ENCODE results near the gene MTHFR.

Gene MTHFR

DNA sequence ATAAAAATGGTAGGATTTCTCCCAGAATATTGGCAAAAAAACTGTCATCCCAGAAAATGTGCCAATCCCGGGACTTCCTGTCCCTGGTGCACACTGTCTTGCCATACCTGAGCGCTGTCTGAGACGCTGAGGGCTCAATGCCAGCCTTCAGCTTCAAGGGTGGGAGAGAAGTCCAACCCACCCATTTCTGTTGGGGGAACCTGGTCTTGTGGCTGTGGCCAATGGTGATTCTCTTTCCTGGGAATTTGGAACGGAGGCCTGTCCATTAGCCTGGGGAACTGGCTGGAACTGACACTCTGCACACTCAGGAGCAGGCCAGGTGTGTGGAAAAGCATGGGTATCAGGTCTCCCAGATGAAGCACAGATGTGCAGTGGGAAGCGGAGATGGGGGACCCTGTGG is 6.7 kb downstream of the MTHFR start:
- DNase-seq (ENCODE audit: low read depth in 3 of 3, low spot score in 1 of 3), result no peak

DNA sequence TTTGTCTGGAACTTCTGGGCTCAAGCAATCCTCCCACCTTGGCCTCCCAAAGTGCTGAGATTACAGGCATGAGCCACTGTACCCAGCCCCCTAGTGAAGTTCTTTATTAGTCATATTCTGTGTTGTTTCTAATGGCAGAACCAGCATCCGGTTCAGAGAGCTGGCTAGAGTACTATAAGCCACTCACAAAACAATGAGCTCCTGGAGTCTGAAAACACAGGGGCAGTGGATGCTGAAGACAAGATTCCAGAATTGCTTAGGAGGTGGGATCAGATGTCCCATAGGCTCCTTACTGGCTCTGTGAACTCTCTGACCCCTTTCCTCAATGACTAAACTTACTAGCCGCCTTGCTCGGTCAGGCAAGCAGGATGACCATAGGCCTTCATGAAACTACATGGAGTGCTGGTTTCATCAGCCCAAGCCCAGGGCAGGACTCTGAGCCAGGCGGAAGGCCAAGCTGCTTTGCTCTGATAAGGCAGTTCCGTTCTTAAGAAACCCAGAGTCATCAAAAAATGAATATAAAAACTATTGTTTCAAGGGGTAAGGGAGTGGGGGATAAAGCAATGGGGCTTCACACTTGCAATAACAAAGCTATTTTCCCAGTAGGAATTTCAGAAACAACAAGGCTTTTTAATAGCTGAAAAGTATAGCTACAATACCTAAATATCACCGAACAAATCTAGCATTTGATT is 8.1 kb downstream of the MTHFR start:
- DNase-seq (ENCODE audit: low read depth in 3 of 3, low spot score in 1 of 3), result no peak

DNA sequence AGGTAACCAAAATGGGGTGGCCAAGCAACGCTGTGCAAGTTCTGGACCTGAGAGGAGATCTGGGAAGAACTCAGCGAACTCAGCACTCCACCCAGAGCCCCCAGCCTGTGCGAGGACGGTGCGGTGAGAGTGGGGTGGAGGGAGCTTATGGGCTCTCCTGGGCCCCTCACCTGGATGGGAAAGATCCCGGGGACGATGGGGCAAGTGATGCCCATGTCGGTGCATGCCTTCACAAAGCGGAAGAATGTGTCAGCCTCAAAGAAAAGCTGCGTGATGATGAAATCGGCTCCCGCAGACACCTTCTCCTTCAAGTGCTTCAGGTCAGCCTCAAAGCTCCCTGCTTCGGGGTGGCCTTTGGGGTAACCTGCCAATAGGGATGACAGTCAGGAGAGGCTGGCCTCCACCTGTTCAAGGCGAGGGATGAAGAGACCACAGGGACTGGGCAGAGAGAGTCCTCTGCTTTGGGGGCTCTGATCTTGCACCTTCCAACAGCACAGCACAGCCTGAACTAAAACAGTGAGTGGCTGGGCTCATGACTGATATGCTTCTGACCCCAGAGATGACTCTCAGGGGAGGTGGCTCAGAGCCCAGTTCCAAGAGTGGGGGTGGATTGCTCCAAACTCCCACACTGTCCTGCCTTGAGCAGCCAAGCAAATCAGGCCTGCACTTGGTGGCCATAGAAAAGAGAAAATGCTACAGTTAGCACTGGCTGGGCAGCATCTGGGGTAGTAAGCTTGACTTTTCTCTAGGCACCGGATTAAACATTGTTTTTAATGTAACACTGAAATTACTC is 9.5 kb downstream of the MTHFR start:
- no peak for DNase-seq (ENCODE audit: low read depth in 3 of 3, low spot score in 1 of 3)

DNA sequence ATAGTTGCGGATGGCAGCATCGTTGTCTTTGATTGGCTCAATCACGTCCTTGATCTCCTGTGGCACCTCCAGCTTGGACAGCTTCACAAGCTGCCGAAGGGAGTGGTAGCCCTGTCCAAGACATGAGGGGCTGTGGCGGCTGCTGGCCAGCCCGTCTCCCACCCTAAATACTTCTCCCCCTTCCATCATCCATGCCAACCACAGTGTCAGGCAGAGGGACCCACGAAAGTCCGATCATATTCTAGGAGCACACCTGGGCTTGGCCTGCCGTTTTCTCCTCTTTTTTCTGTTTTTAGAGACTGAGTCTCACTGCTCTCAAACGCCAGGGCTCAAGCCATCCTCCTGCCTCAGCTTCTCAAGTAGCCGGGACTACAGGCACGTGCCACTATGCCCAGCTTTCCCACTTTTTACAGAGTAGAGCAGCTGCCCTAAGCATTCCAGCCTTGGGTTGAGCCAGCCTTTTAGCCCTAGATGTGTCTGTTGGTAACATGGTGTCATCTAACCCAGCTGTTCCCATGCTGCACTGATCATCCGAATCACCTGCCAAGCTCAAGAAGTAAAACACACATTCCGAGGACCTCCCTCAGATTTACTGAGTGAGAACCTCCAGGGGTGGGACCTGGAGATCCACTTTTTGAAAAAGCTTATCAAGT is 10.4 kb downstream of the MTHFR start:
- DNase-seq (ENCODE audit: low read depth in 3 of 3, low spot score in 1 of 3), result no peak

DNA sequence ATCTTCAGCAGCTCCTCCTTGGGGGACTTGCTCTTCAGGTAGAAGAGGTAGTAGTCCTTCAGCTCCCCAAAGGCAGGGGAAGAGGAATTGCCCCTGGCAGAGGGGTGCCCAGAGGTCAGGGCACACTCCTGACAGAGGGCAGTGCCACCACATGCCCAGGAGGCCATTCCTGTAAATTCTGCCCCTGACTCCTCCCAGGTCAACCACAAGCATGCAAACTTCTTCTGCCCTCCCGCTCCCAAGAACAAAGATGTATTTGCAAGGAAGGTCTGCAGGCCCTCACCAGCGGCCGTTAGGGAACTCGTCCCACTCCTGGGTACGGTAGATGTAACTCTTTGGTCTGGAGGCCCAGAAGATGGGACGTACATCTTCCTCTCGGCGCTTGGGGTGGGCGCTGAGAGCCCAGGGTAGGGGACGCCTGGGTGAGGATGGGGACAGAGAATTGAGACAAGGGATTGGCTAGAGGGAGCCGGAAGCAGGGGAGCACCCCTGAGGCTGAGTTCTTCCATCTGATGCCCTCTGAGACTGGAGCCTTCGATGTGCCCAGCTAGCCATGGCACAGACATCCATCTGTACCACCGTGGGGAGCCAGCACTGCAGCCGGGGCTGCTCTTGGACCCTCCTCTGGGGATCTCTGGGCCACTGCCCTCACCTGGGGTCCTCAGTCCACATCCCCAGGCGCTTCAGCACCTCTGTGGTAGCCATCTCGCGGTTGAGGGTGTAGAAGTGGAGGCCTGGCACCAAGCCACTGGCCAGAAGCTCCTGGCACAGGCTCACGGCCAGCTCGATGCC is 11.1 kb downstream of the MTHFR start:
- no peak for DNase-seq (ENCODE audit: low read depth in 3 of 3, low spot score in 1 of 3)

DNA sequence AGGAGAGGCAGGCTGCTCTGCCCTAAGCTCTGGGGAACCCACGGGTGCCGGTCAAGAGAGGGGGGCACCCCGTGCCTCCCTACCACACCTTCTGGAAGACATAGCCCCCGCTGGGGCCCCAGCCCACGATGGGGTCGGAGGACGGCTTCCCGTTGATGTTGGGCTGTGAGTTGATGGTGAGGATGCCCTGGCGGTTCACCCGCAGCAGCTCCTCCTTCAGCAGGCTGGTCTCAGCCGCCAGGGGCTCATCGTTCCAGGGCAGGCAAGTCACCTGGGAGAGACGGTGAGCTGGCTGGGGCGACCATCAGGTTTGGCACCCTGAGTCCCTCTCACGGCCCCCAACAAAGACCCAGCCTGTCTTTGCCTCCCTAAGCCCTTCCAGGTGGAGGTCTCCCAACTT is 11.9 kb downstream of the MTHFR start:
- no peak for DNase-seq (ENCODE audit: low read depth in 3 of 3, low spot score in 1 of 3)

DNA sequence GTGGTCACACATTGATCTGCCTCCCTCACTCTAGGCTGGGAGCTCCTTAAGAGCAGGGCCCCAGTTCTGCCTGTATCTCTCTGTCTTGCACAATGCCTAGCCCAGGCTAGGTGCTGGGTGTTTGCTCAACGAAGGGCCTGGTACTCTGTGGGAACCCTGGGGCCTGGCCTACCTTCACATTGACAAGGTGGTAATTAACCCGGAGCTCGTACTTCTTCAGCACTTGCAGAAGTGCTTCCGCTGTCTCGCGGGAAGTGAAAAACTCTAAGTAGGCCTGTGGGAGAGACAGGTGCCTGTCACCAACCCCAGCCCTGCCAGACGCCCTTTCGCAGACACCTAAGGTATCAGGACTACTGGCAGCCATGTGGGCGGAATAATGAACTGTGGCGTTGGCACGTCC is 13.7 kb downstream of the MTHFR start:
- no peak for DNase-seq (ENCODE audit: low read depth in 3 of 3, low spot score in 1 of 3)

DNA sequence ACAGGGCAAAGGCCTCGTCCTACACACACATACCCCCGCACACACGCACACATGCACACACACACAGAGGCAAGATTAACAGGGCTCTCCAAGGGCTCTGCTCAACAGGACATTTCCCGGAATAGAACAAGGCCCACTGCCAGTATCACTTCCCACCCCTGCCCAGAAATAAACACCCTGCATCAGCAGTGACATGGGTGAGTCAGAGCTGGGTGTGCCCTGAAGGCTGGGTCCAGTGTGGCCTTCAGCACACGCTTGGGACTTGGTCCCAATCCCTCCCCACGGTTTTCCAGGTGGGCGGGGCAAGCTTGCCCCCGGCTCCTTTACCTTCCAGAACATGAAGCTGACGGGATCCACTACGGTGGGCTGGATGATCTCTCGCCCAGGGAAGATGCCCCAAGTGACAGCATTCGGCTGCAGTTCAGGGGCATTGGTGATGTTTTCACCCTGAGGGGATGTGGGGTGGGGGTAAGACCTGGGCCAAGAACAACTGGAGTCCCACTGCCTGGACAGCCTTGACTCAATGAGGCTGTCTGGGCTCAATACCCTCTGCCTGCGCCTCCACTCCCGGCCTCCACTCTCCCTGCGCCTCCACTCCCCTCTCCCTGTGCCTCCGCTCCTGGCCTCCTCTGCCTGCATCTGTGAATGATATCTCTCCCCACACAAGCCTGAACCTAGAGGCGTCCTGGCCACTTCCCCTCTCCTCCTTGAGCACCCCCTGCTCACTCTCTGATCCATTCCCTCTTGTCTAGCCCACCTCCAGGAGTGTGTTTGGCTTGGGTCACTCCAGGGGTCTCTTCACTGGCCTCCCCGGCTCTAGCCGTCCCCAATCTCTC is 14.7 kb downstream of the MTHFR start:
- DNase-seq (ENCODE audit: low read depth in 3 of 3, low spot score in 1 of 3), result no peak

DNA sequence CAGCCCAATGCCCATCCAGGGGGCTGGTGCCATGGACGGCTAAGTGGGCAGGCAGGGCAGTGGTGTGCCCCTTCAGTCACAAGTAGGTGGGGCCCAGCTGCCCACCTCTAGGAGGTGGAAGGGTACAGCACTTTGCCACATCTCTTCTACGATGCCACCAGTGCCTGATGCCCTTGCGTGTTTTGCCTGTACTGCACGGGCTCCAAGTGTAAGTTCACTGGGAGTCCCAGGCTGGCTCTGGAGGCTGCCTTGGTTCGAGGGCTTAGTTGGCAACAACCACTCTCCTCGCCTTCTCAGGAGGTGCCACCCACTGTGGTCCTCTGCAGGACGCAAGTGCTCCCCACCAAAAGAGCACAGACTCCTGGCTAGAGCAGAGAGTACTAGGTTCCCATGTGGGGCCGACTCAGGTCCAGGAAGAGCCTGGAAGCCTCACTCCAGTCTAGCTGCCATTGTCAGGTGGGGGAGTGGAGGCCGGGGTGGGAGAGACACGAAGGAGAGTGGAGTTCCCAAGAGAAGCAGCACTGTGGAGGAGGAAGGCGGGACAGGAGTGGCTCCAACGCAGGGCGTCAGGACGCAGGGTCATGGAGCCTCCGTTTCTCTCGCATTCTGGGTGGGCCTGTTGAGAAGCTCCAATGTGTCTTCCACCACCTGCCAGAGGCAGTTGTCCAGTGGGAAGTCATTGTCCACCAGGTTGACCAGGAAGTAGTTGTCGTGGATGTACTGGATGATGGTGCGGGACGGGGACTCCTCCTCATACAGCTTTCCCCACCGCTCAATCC is 15.5 kb downstream of the MTHFR start:
- DNase-seq (ENCODE audit: low read depth in 3 of 3, low spot score in 1 of 3), result no peak

DNA sequence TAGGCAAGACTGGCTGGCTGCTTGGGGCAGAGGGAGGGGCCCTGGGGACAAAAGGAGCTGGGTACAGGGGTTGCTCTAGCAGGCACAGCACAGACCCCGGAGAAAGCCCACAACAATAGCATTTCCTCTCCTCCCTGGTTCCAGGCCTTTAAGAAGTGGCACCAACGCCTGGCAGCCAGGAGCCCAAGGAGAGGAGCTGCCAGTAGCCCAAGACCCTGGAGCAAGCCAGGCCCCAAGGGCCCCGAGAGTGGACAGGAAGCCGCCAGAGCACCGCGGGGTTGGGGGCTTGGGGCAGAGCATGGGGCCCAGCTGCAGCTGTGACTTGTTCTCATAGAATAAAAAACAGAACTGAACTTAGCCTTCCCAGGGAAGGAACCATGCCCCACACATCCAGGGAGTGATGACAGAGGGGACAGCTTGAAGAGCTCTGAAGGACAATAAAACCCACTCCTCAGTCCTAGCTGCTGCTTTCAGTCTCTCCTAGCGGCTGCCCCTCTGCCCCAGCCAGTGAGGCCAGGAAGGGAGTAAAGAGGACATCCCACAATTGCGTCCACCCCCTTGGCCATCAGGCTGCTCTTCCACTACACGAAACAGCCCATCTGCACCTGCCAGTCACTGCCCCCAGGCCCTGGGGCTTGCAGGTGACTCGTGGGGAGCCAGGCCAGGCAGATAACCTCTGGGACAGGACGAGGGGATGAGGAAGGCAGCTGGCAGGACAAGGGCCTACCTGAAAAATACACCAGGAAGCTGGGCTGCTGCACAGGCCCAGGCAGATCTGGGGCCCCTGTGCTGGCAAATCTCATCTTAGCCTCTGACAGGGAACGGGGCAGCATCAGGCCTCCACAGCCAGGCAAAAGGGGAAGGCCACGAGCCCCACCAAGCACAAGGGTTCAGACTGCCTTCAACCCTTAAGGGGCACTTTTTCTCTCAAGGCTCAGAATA is 16.4 kb downstream of the MTHFR start:
- DNase-seq (ENCODE audit: low read depth in 3 of 3, low spot score in 1 of 3), result no peak

DNA sequence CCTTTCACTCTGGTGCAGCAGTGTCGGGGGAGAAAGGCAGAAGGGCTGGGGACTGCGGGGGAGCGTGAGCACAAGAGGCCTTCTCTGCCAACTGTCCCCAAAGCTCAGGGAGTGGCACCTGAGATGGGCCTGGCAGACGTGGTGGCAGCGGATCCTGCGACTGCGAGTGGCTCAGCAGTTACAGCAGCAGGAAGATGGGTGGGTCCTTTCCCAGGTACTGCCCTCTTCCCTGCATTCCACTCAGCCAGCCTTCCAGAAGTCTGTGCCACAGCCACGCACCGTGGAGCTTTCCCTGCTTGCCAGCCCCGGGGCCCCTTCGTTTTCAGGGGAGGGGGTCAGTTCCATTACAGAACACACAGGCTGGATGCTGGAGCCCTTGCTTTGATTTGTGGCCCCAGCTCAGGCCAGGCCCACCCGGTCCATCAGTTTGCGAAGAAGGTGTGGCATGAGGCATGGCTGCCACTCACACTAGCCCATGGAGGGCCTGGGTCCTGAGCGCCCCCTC is 17.2 kb downstream of the MTHFR start:
- no peak for DNase-seq (ENCODE audit: low read depth in 3 of 3, low spot score in 1 of 3)

DNA sequence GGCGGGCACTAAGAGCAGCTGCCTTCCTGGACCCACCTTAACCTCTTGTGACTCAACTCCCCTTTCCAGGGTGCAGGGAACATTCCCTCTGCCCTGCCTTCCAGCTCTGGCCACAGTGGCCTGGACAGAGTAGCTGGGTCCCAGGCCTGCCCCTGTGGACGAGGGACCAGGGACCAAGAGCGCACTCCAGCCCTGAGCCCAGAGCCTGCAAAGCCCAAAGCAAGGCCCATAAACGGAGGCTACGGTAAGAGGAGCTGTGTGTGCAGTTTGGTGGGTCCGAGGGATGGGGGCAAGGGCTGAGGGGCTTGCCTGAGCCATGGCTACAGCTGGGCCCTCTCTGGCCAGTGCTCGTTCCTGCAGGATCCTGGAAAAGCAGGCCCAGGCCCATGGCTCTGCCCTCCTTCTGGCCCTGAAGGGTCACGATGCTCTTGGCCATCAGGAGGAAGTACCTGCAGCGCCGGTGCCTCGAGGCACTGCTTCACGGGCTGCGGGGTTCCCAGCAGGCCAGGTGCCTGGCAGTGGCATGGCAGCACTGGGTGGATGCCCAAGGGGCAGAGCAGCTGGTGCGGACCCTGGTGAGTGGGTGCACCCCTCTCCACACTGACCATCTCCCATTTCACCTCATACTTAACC is 17.8 kb downstream of the MTHFR start:
- DNase-seq (ENCODE audit: low read depth in 3 of 3, low spot score in 1 of 3), result no peak

DNA sequence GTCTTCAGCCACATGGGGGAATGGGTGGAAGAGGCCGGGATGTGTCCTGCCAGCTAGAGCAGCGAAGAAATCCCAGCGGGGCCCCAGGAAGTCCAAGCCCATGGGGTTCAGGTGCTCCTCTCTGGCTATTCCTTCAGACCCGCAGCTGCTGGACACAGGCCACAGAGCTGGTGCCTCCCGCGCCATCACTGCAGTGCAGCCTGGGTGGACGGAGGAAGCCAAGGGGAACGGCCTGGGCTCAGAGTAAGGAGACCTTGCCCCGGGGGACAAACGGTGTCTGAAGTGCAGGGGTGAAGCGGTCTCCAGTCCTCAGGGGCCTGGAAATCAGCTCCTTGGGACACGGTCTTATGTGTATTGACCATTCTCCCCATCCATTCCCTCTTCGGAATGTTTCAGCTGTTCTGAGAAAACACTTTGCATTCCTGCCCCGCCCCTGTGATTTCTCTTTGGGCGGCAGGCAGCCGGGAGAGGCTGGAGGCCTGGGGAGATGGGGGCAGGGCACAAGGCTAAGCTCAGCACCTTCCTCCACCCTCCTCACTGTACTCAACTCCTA is 18.4 kb downstream of the MTHFR start:
- DNase-seq (ENCODE audit: low read depth in 3 of 3, low spot score in 1 of 3), result no peak

DNA sequence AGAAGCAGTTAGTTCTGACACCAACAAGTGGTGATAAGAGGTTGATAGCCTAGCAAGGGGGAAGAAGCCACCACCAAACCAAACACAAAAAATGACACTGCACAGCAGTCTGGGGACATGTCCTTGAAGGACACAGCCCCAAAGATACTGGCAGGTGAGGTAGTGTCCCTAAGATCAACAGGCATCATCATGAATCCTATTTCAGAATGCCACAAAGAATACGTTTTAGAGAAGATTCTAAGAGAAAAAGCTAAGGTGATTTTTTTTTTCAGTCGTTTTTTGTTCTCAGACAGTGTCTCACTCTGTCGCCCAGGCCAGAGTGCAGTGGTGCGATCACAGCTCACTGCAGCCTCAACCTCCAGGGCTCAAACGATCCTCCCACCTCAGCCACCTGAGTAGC is 19.6 kb downstream of the MTHFR start:
- DNase-seq (ENCODE audit: low read depth in 3 of 3, low spot score in 1 of 3), result no peak

DNA sequence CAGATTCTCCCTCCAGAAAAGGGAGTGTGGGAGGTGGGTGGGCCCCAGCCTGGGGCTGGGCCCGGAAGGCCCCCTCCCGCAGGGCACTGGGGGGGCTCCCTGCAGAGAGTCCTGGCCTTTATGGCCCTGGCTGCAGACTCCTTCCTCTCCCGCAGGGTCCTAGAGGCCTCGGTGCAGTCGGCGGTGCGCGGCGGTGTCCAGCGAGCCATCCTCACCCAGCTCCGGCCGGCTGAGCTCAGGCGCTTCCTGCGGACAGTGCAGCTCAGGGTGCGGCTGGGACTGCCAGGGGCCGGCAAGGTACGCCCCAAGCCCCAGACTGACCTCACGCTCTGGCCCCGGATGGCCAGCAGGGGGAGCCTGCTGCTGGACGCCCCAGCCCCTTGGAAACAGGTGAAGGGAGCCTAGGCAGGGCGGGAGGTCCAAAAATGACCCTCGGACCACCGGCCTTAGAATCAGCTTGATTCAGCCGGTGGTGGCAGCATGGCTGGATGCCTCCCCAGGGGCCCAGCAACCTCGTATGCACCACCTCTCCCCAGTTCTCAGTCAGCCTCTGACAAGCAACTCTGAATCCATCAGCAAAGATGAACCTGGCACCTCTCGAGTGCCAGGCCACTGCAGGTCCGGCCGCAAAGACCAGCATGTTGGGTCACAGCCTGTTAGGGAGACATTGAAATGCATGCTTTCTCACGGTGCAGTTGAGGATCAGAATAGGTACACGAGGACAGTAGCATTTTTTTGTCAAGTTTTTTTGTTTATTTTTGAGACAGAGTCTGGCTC is 20.6 kb downstream of the MTHFR start:
- DNase-seq (ENCODE audit: low read depth in 3 of 3, low spot score in 1 of 3), result peak in 1 of 3 donors; percentile 26

DNA sequence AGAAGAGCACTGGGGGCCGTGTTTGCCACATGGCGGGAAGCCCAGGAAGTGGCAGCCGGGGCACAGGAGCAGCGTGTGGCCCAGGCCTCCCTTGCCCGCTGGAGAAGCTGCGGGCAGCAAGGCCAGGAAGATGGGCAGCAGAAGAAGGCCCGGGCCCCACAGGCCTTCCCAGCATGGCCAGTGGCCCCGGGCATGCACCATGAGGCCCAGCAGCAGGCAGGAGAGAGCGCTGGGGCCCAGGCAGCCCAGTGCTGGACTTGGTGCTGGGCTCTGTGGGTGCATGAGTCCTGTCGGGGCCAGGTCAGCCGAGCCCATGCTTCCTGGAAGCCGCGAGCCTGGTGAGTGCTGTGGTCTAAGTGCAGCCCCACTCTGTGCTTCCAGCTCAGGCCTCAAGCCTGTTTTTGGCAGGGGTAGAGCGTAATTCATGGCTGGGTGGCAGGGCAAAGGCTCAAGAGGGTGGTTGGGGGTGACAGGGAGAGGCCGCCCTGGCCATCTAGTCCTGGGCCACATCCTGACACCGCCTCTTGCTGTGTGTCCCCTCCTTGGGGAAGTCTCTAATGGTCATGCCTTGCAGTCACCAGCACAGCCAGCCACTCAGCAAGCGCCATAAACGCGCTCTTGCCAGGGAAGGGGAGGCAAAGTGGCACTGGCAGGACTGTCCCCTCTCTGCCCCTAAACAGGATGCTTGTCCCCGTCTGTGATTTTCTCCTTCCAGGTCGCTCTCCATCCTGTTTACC is 21.3 kb downstream of the MTHFR start:
- DNase-seq (ENCODE audit: low read depth in 3 of 3, low spot score in 1 of 3), result no peak

All from stimulated activated CD4-positive, alpha-beta T cell treated with anti-CD3 and anti-CD28 coated beads, TNF-alpha, amount 100 ng/mL, for 1 hour (primary cell).